Parathyroid adenoma (tissue), 2 donors: Measurements from ENCODE around the gene TLE3.
A peak's percentile ranks its signal among the peaks of the same experiment; 100 is the strongest.

Experiments
- H2AFZ ChIP-seq: fragments of 300-600 bp; sonication (generic); one replicate; pipeline ENCODE4 v1.7.0; 2017; ENCODE audit warnings: antibody characterized with exemption, mild to moderate bottlenecking
- H3K27ac ChIP-seq: fragments of 300-600 bp; sonication (generic); one replicate; pipeline ENCODE4 v1.7.0; 2017
- H3K27me3 ChIP-seq: fragments of 300-600 bp; sonication (generic); one replicate; pipeline ENCODE4 v1.7.0; 2017; ENCODE audit warnings: low read length; ENCODE audit not compliant: control insufficient read depth, insufficient read depth
- H3K36me3 ChIP-seq: fragments of 300-600 bp; sonication (generic); one replicate; pipeline ENCODE4 v1.7.0; 2017; ENCODE audit warnings: low read length; ENCODE audit not compliant: control insufficient read depth, insufficient read depth
- H3K4me1 ChIP-seq: fragments of 300-600 bp; sonication (generic); one replicate; pipeline ENCODE4 v1.7.0; 2017; ENCODE audit warnings: control low read depth
- H3K4me2 ChIP-seq: fragments of 300-600 bp; sonication (generic); one replicate; pipeline ENCODE4 v1.7.0; 2017; ENCODE audit warnings: low read length
- H3K4me3 ChIP-seq: fragments of 300-600 bp; sonication (generic); one replicate; pipeline ENCODE4 v1.7.0; 2017; ENCODE audit warnings: low read depth, low read length
- H3K79me2 ChIP-seq: fragments of 300-600 bp; sonication (generic); one replicate; pipeline ENCODE4 v1.7.0; 2017; ENCODE audit warnings: control low read depth
- H3K9ac ChIP-seq: fragments of 300-600 bp; sonication (generic); one replicate; pipeline ENCODE4 v1.7.0; 2017; ENCODE audit warnings: mild to moderate bottlenecking
- H3K9me3 ChIP-seq: fragments of 300-600 bp; sonication (generic); one replicate; pipeline ENCODE4 v1.7.0; 2017; ENCODE audit warnings: low read length; ENCODE audit not compliant: control insufficient read depth
- TF ChIP-seq, protein P1 (sequence below): fragments of 300-600 bp; sonication (generic); IDR thresholded peaks from one replicate; pipeline ENCODE4 v1.7.0; 2017; ENCODE audit warnings: antibody characterized with exemption, mild to moderate bottlenecking
- donor health status: primary hyperparathyroidism.

TLE3 gene

GRCh38 chr15:70096215-70097062 is 1.3 kb downstream of the TLE3 start:
- Histone ChIP-seq H2AFZ (peak overlapping the region; percentile 46), H3K9me3 (no peaks in the 10 kb centered on the region), H3K9ac (no peak overlapping the region), H3K27ac (peak overlapping the region; percentile 19), H3K27me3 (no peaks in the 10 kb centered on the region), H3K4me2 (peak overlapping the region; percentile 89), H3K79me2 (no peaks in the 10 kb centered on the region), H3K4me3 (peak overlapping the region; percentile 91), H3K36me3 (no peaks in the 10 kb centered on the region), H3K4me1 (peaks cover 19% of the 10 kb centered on the region)
- TF ChIP-seq, protein P1, sequence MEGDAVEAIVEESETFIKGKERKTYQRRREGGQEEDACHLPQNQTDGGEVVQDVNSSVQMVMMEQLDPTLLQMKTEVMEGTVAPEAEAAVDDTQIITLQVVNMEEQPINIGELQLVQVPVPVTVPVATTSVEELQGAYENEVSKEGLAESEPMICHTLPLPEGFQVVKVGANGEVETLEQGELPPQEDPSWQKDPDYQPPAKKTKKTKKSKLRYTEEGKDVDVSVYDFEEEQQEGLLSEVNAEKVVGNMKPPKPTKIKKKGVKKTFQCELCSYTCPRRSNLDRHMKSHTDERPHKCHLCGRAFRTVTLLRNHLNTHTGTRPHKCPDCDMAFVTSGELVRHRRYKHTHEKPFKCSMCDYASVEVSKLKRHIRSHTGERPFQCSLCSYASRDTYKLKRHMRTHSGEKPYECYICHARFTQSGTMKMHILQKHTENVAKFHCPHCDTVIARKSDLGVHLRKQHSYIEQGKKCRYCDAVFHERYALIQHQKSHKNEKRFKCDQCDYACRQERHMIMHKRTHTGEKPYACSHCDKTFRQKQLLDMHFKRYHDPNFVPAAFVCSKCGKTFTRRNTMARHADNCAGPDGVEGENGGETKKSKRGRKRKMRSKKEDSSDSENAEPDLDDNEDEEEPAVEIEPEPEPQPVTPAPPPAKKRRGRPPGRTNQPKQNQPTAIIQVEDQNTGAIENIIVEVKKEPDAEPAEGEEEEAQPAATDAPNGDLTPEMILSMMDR: no peak

DNA sequence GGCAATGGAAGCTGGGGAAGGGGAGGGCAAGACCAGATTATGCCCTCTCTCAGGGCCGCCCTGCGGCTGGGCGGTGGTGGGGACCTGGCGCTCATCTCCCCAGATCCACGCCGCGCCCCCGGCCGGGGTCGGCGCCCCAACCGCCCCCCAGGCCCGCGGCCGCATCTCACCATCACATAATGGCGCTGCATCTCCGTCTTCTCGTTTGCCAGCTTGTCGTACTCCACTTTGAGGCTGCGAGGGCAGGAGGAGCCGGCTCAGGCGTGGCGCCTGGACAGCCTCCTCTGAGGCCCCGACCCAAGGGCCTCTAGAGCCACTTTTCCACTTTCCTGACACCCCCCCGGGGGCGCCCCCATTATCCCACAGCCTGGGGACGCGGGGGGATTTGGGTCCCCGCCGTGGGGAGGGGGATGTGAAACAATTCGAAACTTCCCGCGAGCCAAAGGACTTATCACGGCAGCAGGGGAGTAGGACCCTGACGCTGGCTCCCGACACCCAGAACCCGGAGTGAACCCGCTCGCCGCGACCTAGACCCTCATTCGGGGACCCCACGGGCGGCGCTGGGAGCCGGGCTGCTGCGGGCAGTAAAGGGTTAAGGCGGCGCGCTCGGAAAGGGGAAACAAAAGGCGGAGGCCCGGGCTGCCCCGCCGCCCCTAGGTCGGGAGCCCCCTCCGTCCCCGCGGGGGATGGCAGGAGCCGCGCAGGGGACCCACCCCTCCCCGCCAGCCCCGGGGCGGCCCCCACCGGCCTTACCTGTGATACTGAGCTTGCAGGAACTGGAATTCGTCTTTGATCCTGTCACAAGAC is 2.1 kb downstream of the TLE3 start:
- no peaks in the 10 kb centered on the region for H3K79me2 ChIP-seq
- TF ChIP-seq, protein P1: no peak
- peaks cover 16% of the 10 kb centered on the region for H3K4me1 ChIP-seq
- H3K9me3 ChIP-seq: no peaks in the 10 kb centered on the region
- peak overlapping the region; percentile 89 for H3K4me2 ChIP-seq
- H3K4me3 ChIP-seq: peak overlapping the region; percentile 91
- no peak overlapping the region for H3K9ac ChIP-seq
- no peak overlapping the region for H3K27ac ChIP-seq
- H3K36me3 ChIP-seq: no peaks in the 10 kb centered on the region
- no peaks in the 10 kb centered on the region for H3K27me3 ChIP-seq
- peak overlapping the region; percentile 46 for H2AFZ ChIP-seq

GRCh38 chr15:70094690-70095311 is 2.9 kb downstream of the TLE3 start:
- no peak overlapping the region for H3K9ac ChIP-seq
- no peaks in the 10 kb centered on the region for H3K36me3 ChIP-seq
- H2AFZ ChIP-seq: no peak overlapping the region
- TF ChIP-seq, protein P1: no peak
- H3K9me3 ChIP-seq: no peaks in the 10 kb centered on the region
- no peaks in the 10 kb centered on the region for H3K79me2 ChIP-seq
- H3K4me1 ChIP-seq: peaks cover 16% of the 10 kb centered on the region
- no peak overlapping the region for H3K27ac ChIP-seq
- peak overlapping the region; percentile 91 for H3K4me3 ChIP-seq
- no peaks in the 10 kb centered on the region for H3K27me3 ChIP-seq
- H3K4me2 ChIP-seq: peak overlapping the region; percentile 89

- Histone ChIP-seq H3K4me2 (peak overlapping the region; percentile 53), H3K4me3 (peak overlapping the region; percentile 35), H2AFZ (no peak overlapping the region), H3K9me3 (no peaks in the 10 kb centered on the region), H3K36me3 (no peaks in the 10 kb centered on the region), H3K27ac (no peak overlapping the region), H3K27me3 (no peaks in the 10 kb centered on the region), H3K4me1 (peaks cover 16% of the 10 kb centered on the region), H3K9ac (no peak overlapping the region), H3K79me2 (no peaks in the 10 kb centered on the region)
- TF ChIP-seq, protein P1: no peak
These were observed 4.0 kb downstream of the TLE3 start for GRCh38 chr15:70093481-70094319.
